Right kidney (tissue), 1 donor: ENCODE results near the gene OR6V1.
"Not testable (repeated sequence)": the region's sequence is repeated elsewhere in the genome, so short reads cannot be mapped to it uniquely, and the experiment has no call there.

Source experiments
- DNase-seq: peaks from one replicate; pipeline ENCODE4 v3.0.0-alpha.2; 2016

Gene OR6V1

DNA sequence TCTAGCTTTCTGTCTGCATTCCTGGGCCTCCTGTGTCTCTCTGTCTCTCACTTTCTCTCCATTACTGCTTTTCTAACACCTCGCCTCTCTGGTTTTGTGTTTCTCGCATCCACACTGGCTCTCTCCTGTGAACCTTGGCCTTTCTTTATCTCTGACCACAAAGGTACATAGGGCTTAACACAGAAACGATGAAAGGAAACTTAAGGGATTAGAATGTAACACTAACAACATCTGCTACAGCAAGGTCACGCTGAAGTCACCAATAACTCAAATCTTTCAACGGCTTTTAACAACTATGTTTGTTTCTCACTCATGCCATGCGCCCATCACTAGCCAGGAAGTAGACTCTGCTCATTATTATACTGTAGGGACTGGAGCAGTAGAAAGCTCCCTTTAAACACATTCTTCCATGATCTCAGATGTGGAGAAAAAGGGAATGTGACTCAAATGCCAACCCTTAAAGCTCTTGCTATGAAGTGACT lies 9.3 kb upstream of the OR6V1 start:
- DNase-seq = no peak

DNA sequence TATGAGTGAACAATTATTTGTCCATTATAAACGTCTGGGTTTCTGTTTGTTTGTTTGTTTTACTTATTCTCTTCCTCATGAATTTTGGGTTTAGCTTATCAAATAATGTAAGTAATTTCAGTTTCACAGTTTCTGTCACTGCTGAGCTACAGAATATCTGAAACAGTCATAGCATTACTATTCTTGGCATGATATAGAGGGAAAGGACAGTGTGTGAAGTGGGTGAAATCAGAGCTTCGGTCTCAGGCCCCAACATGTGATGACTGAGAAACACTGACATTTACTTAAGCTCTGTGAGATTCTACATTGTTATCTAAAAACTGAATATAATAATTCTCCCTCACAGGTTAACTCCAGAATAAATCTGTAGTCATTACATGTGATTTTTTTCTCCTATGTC lies 8.8 kb upstream of the OR6V1 start:
- no peak for DNase-seq

DNA sequence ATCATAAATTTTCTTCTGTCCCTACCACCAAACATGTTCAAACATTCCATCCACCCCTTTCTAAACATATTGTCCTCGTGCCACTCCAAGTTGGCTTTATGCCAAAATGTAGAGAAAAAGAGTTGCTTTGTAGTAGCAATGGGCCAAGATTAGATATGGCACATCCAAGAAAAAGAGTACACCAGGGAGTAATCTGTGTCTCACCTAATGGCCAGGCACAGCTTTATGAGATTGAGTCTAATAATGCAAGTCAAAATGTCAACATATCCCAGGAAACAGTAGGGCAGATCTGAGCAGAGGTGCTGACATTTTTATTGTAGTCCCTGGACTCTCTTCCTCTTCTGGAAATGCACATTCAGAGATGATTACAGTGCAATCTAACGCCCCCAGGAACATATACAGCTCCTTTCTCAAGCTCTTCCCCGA lies 5.7 kb upstream of the OR6V1 start:
- no peak for DNase-seq

DNA sequence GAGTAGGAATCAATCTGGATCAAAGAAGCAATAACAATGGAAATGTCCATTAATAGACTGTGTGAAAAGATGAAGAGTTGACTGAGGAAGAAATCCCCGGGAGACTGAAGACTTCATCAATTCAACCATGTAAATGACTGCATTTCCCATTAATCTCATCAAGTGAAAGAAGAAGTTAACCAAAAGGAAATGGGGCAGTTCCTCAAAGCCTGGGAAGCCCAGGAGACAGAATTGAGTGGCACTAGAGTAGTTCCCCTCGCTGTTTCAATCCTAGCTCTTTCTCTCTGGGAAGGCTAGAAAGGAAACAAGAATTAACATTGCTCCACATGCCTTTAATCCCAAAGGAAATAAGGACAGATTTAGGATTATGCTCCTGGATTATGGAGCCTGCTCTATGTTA lies 4.8 kb upstream of the OR6V1 start:
- no peak for DNase-seq

DNA sequence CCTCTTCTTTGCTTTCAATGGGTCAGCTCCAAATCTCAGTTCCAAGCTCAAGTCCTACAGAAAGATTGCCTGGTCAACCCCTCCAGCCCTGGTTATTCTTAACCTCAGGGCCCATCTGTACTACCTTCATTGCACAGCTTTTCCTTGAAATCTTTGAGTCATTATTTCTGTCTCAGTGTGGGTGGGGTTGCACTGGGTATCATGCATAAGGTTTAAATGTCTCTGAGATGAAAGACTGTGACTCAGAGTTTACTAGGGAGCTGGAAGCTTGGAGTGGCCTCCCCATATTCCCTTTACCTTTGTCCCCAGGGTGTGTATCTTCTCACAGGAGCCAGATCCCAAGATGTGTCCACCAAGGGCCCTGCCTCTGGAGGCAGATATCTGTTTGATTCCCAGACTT lies 3.3 kb upstream of the OR6V1 start:
- no peak for DNase-seq

DNA sequence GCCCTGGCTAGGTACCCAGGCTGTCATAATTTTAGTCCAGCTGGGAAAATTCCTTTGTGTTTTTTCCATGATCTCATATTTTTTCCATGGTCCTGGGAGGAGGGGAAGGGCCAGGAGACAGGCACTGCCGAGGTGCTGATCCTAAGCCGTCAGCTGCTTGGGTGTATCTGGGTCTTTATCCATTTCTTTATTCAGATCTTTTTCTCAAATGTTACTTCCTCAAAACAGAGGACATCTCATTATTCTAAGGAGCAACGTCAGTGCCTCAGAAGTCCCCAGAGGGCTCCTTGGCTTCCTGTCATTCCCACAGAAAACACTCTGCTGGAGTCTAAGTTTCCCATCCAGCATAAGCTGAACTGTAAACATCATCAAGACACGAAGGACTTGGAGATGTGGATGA lies 2.8 kb upstream of the OR6V1 start:
- DNase-seq = no peak

DNA sequence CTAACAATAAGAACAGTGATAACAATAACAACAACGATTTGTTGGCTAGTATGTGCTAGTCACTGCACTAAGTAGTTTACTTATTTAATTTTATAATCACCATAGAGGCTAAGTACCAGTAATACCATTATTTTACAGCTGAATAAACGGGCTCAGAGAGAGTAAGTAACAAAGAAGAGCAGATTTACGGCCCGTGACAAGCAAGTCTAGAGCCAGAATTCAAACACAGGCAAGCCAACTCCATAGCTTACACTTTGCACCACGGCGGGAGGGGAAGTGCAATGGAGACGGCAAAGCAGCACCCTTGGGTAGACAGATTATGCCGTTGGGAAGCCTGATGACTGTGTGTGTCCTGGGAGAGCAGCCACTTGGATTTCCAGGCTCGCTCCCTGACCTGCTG lies 1.2 kb upstream of the OR6V1 start:
- DNase-seq = no peak

DNA sequence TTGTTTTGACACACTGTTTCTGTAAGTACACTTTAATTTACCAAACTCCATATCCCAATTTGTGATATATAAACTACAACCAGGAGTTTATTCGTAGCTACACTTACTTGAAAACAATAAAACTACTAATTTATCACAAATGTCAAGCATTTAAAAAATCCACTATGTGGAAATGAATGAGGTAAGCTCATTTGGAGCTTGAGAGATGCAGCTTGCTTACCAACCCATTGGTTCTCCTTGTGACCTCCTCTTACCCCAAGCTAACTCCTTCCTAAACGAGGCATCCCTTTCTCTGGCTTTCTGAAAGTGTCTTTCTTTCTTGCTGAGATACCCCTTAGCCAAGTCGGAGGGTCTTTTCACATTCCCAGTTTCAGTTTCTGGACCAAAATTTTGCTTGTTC lies 2.5 kb downstream of the OR6V1 start:
- no peak for DNase-seq

DNA sequence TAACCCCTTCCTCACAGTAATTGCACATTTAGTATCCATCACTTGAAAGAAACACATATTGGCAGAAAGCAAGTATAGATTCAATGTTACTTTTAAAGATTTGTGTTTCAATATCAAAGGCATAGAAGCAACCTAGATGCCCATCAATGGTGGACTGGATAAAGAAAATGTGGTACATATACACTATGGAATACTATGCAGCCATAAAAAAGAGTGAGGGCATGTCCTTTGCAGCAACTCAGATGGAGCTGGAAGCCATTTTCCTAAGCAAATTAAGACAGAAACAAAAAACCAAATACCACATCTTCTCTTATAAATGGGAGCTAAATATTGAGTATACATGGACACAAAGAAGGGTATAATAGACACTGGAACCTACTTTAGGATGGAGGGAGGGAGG lies 3.6 kb downstream of the OR6V1 start:
- DNase-seq = no peak

DNA sequence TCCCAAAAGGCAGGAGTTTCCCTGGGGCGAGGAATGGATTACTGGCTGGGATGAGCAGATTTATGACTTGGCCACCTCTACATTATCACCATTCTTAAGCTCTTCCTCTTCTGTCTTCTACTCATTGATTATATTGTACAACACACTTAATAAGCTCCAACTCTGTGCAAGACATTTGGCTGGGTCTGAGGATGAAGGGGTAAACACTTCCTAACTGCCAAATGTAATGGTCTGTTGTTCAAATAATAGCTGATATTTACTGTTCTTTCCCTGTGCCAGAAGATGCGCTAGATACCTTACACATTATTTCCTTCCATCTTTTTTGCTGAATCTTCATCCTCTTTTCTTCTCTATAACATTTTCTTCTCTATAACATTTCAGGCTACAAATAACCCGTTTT lies 11.6 kb downstream of the OR6V1 start:
- no peak for DNase-seq

DNA sequence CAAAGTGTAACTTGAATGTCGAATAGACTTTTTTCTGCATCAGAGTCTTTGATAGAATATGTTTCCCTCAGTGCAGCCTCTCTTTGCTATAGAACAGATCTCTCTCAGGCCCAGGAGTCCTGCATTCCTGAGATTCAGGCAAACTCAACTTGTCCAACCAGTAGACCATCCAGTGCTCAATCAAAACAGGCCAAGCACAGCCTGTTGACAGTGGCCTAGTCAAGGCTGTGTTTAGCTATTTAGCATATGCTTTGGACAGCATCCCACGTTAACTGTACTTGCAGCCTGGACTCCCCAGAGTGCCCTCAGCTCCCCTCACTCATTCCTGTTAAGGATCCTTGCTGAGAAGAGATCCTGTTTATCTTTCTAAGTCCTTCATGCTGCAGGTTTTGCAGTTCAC lies 16.3 kb downstream of the OR6V1 start:
- DNase-seq = no peak

DNA sequence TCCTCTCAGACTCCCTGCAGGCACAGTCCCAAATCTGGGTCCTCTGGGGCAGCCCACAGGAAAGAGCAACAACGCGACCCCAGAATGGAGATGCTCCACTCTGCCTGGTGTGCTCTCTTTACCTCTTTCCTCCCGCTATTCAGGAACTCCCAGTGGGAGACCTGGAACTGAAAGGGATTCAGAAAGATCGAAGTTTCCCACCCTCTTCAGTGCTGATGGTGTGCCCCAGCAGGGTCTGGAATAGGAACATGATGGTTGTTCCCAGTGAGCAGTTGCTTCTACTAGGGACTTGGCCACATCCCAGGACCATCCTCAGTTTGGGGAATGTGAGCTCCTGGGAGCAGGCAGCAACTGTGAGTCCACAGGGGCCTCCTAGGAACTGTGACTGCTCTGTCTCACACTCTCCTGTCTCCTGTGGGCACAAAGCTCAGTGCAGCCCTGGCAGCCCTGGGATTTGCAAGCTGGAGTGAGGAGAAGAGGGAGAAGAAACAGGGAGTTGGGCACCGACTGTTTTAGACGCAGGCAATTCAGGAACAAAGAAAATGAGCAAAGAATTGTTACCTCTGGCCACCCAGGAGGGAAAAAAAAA lies 17.9 kb downstream of the OR6V1 start:
- DNase-seq = no peak

DNA sequence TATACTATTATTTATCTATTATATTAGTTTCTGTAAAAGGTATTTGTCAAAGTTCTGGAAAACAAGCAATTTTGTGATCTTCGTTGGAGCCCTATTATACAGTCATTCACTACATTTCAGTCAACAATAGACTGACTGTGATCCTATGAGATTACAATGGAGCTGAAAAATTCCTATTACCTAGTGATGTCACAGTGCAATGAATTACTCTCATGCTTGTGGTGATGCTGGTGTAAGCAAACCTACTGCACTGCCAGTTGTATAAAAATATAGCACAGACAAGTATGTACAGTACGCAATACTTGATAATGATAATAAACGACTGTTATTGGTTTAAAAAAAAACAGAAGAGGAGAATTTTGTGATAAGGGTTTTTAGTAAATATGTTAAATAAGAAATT lies 21.4 kb downstream of the OR6V1 start:
- DNase-seq = no peak

DNA sequence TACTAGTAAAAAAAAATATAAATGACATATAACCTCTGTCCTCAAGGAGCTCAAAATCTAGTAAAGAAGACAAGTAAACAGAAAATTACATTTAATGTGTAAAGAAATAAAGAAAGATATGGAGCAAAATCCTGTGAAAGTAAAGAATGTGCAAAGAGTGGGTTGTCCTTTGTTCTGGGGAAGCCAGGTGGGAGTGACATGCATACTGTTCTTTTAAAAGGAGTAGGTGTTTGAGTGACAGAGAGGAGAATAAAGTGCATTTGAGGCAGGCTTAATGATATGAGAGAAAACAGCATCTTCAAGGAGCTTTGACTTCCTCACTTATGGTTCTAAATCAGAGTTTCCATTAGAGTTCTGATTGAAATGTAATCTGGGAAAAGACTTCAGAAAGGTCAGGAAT lies 22.0 kb downstream of the OR6V1 start:
- no peak for DNase-seq

DNA sequence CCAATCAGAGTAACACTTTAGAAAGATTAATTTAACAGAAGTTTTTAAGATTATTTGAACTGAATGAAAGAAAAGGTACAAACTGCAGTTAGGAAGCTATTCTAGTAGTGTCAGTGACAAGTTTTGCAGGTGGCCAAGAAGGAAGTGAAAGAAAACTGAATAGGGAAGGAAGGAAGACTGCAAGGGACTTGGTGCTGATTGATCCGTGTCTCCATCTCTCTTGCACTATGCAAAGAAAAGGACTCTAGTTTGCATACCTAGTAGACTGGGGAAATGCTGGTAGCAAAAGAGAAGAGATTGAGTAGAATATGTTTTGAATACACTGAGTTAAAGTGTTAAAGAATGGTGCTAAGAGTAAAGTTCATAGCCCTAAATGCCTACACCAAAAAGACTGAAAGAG lies 33.0 kb downstream of the OR6V1 start:
- DNase-seq = no peak

DNA sequence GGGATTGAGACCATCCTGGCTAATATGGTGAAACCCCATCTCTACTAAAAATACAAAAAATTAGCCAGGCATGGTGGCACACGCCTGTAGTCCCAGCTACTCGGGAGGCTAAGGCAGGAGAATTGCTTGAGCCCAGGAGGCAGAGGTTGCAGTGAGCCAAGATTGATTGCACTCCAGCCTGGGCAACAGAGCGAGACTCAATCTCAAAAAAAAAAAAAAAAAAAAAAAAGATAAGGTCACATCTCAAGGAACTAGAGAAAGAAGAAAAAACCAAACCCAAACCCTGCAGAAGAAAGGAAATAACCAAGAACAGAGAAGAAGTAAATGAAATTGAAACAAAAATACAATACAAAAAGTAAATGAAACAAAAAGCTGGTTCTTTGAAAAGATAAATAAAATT lies 33.5 kb downstream of the OR6V1 start:
- DNase-seq = not testable (repeated sequence)

DNA sequence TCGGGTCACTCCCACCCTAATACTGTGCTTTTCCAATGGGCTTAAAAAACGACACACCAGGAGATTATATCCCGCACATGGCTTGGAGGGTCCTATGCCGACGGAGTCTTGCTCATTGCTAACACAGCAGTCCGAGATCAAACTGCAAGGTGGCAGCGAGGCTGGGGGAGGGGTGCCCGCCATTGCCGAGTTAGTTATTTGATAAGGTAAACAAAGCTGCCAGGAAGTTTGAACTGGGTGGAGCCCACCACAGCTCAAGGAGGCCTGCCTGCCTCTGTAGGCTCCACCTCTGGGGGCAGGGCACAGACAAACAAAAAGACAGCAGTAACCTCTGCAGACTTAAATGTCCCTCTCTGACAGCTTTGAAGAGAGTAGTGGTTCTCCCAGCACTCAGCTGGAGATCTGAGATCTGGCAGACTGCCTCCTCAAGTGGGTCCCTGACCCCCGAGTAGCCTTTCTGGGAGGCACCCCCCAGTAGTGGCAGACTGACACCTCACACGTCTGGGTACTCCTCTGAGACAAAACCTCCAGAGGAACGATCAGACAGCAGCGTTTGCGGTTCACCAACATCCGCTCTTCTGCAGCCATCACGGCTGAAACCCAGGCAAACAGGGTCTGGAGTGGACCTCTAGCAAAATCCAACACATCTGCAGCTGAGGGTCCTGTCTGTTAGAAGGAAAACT lies 36.5 kb downstream of the OR6V1 start:
- not testable (repeated sequence) for DNase-seq

DNA sequence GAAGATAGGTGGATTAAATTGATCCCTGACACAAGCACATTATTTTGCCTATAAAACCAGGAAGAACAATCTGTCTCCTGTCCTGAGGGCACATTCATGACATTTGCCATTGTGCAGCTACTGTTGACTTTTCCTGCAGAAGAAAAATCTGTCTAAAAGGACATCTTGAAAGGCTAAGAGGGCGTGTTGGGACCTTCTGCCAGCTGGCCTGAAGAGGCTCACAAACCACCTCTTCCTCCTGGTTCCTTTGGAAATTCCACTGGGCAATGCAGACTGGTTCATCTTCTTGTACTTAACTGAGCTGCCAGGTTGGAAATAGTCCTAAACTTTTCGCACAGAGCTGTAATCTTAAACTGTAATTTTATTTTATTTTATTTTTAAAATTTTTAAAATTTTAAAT lies 44.0 kb downstream of the OR6V1 start:
- DNase-seq = no peak

DNA sequence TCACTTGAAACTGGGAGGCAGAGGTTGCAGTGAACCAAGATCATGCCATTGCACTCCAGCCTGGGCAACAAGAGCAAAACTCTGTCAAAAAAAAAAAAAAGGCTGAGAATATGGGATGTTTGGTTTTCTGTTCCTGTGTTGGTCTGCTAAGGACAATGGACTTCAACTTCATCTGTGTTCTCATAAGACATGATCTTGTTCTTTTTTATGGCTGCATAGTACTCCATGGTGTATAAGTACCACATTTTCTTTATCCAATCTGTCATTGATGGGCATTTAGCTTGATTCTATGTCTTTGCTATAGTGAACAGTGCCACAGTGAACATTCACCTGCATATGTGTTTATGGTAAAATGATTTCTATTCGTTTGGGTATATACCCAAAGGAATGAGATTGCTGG lies 47.4 kb downstream of the OR6V1 start:
- DNase-seq = not testable (repeated sequence)
